Left renal pelvis (tissue), 4 donors: Measurements from ENCODE around the gene ABCG8. TPM values are rescaled to one million over a fixed set of nuclear protein-coding genes. Genes with fewer than 3 reads are reported as not detected.

ENCODE experiments used
- DNase-seq, 4 donors: peaks; one replicate each; pipeline ENCODE4 v3.0.0-alpha.2; 2013; ENCODE audit warnings: low read depth in 4 of 4, low spot score in 3 of 4
- polyA plus RNA-seq, 4 donors: library from polyadenylated mRNA; unstranded; fragments of 120-200 nt; gene quantifications; one replicate each; pipeline ENCODE4 v1.2.1, GENCODE V29; 2013; ENCODE audit not compliant: insufficient read length in 4 of 4

Gene ABCG8
- 1 to 10 TPM in 1 of 4 donors, under 1 TPM in 3; 0.25 to 1.2 (median 0.81) TPM for polyA plus RNA-seq

DNA sequence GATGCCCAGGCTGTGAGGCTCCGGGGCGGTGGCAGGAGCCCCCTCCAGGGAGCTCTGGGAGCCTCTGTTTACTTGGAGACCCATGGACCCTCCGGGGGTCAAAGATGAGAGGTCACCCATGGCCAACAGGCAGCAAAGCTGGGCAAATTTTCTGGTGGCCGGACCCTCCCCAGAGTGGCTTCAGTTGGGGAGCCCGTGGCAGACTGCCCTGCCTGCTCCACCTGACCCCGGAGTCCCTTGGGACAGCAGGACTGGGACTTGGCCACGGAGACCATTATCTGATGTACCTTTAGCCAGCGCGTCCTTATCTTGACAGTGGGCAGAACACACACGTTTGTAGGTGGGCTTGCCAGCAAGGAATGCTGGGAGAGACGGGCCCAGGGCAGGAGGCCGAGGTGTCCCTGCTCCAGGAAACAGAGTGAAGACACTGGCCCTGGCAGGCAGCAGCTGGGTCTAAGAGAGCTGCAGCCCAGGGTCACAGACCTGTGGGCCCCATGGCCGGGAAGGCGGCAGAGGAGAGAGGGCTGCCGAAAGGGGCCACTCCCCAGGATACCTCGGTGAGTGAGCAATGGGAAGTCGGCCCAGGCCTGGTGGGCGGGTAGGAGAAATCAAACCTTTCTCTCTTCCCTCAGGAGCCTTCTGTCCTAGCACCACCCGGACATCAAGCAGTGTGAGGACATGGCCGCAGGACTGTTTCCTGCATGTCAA, at the start of gene ABCG8, which contains the start of gene ABCG5:
Gene ABCG8, plus strand, starts transcription at position 412 of the 708 bp plus-strand sequence. Its CDS starts 83 bp downstream, at position 495.
Gene ABCG5, minus strand, starts transcription at position 280 of the 708 bp plus-strand sequence. Its CDS starts 160 bp downstream, at position 120.
- no peak for DNase-seq

DNA sequence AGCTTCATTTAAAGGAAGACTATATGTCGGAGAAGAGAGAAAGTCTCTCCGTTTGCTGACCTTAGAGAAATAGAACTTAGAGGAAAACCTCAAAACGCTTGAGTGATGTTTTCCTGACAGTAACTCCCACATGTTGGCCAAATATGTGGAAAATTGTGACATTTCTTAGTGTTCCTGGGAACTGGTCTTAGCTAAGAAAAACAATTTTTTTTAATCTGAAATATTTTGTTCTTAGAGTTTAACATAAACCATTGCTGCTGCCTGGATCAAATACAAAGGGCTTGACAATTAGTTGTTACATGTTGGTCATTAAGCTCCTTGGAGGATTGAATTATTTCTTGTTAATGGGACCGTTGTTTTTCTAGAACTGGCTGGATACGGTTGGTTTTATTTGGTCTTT, 48.6 kb upstream of the ABCG8 start:
- no peak for DNase-seq

DNA sequence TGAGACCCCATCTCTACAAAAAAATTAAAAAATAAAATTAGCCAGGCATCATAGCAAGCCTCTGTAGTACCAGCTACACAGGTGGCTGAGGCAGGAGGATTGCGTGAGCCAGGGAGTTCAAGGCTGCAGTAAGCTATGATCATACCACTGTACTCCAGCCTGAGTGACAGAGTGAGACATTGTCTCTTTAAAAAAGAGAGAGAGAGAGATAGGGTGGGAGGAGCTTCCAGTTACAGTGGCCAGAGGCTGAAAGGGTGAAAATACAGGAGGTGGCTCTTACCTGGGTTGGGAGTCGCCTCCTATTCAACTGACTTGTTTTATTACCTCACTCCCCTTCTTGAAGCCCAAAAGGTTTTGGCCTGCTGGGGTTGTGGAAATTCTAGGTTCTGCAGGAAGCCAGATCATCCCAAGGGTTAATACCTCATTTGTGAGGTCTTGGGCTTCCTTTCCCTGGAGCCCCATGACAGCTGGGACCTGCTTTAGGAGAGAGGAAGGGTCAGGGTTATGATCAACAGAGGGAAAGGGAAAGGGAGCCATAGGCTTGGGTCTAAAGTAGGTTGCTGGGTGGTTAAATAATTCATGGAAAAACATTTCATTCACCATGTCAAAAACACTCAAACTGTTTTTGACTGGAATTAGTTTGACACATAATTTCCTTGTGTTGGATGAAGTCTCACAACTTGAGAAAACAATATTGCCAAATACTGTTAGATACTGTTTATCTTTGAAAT, 47.6 kb upstream of the ABCG8 start:
- no peak for DNase-seq

DNA sequence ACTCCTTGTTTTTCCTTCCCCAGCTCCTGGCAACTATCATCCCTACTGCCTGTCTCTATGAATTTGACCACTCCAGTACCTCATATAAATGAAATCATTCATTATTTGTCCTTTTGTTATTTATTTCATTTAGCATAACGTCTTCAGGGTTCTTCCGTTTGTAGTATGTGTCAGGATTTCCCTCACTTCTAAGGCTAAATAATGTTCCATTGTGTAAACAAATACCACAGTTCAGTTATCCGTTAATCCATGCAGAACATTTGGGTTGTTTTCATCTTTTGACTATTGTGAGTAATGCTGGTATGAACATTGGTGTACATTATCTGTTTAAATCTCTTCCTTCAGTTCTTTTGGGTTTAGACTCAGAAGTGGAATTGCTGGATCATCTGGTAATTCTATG, 46.1 kb upstream of the ABCG8 start:
- DNase-seq = peak in 2 of 4 donors; percentile 21 to 29

DNA sequence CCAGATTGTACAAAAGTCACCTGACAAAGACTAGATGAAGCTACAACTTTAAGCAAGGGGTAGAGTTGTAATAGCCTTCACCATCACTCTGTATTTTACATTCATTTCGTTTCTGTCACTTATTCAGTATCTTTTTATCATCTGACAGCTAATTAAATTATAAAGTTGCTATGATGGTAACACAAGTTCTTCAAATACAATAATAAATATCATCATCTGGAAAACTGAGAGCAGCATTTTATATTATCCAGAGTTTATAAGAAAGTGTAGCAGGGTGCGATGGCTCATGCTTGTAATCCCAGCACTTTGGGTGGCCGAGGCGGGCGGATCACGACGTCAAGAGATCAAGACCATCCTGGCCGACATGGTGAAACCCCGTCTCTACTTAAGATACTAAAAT, 43.8 kb upstream of the ABCG8 start:
- DNase-seq = no peak

DNA sequence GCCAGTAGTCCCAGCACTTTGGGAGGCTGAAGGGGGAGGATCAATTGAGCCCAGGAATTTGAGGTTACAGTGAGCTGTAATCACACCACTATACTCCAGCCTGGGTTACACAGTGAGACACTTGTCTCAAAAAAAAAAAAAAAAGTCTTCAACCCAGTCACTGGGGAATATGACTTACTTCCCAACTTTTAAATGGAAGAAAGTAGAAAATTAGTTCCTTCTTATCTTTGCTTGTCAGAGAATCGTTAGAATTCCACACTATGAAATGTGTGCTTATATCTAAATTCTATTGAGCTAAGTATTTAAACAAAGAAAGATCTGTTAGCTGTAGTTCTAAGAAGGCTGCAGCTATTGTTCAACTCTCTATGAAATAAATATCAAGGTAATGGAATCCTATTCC, 42.6 kb upstream of the ABCG8 start:
- no peak for DNase-seq

DNA sequence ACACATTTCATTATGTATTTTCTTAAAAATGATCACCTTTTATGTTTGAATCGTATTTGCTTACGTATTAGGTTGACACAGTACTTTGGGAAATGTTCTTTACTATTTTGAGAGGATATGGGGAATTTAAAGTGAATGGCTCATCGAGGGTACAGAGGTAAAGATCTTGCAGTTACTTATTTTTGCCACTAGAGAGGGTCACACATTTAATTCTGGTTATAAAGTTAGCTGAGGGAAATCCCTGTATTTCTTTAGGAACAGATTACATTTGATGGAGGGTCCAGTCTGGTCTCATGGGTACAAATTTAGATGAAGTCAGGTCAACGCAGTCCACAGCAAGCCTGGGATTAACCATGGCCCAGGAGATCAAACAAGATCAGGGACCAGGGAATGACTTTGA, 40.5 kb upstream of the ABCG8 start:
- no peak for DNase-seq

DNA sequence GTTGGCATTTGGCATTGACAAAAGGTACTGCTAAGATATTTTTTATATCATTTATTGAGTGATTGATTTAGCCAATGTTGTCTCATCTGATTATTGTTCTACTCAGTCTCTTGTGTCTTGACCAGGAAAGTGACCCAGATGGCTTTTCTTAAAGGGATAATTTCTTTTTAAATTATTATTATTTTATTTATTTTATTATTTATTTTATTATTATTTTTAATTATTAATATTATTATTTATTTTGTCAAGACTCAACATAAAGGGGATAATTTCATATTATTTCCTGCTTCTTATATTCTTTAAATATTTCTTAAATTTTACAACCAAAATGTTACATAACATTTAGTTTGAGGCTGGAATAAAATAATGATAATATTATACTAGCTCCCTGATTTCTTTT, 37.9 kb upstream of the ABCG8 start:
- no peak for DNase-seq

DNA sequence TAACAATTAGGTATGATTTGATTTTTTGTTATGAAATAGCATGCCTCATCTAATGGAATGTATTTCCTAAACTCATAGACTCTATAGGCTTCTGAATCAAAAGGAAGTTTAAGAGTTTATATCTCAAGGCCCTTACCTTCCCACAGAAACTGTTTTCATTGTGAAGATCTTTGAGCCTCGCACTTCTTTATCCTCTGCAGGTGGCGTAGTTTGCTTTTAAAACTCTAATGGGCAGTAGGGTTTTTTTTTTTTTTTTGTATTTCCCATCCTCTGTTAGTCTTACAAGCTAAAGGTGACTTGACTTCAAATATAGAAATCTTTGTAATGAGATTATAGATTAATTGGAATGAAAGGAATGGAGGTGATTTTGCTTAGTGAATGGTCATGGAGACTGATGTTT, 36.6 kb upstream of the ABCG8 start:
- DNase-seq = no peak

DNA sequence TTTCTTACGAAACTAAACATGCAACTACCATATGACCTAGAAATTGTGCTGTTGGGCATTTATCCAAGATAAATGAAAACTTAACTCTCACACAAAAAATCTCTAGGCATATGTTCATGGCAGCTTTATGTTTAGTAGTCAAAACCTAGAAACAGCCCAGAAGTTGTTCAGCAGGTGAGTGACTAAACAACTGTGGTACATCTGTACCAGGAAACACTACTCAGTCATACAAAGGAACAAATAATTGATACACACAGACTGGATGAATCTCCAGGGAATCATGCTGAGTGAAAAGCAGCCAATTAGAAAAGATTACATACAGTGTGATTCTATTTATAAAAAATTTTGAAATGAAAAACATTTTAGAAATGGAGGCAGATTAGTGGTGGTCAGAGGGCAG, 35.7 kb upstream of the ABCG8 start:
- no peak for DNase-seq

DNA sequence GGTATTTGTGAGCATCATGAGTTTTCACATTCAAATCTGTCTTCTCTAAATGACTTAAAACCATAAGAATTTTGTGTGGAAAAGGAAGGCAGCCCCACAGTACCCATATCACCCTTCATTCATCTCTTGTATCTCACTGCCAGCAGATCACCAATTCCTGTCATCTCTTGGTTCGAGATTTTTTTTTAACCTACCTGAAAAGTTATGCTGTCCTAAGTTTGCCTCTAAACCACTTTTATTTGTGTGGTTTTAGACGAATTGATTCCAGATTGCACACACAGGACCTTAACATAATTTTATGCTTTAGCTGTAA, 32.1 kb upstream of the ABCG8 start:
- no peak for DNase-seq

DNA sequence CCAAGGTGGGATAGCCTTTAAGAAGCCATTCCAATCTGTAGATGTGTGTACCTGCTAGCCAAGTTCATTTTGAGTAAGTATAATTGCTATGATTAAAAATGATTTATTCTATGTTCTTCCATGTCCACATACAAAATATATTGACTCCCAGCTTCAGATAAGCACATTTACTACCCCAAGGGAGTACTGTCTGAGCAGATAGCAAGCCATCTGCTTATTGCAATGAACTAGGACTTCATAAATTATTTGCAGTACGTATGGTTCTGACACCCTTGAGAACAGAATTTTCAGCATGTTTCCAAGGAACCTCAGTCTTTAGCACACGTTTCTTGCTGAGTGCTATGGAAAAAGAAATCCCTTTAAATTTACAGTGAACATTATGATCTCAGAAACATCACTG, 28.3 kb upstream of the ABCG8 start:
- DNase-seq = no peak

DNA sequence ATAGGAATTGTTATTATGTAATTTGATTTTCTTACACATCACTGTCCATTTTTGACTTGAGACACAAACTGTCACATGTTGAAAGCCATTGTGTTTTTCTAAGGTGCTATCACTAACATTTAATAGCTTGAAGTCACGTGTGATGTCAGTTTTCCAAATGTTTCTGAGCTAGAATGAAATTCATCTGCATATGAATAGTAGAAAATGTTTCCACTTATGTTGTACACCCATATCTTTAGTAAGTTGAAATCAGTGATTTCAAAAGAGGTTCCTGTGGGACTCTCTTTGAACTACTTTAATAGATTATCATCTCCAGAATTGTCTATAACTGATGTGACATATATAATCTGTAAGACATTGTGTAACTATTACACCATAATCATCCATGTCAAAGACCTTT, 27.9 kb upstream of the ABCG8 start:
- no peak for DNase-seq

DNA sequence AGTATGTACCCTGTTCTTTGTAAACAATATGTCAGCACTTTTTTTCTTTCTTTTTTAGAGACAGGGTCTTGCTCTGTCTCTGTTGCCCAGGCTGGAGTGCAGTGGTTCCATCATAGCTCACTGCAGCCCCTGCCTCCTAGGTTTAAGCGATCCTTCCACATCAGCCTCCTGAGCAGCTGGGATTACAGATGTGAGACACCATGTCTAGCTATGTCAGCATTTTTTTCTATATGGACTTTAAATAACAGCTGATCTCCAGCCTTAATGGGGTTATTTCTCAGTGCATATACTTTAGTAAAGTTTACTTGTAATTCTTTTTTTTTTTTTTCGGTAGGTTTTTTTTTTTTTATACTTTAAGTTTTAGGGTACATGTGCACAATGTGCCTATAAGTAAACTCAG, 26.8 kb upstream of the ABCG8 start:
- no peak for DNase-seq

DNA sequence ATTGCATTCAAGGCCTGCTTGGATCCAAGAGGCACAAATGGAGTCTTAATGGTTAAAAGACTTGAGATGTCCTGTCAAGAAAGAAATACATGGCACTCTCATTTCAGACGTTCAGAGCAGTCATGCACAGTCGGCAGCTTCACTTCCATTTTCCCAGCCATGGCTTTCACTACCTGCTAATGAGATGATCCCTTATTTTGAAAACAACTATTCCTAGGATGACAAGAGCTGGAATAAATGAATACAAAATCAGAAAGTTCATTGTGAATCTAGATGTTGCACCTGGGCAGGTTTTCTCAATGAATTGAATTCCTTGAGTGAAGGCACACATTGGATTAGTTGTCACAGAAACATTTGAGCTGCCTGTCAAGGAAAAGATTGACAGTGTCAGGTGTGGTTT, 25.8 kb upstream of the ABCG8 start:
- no peak for DNase-seq

DNA sequence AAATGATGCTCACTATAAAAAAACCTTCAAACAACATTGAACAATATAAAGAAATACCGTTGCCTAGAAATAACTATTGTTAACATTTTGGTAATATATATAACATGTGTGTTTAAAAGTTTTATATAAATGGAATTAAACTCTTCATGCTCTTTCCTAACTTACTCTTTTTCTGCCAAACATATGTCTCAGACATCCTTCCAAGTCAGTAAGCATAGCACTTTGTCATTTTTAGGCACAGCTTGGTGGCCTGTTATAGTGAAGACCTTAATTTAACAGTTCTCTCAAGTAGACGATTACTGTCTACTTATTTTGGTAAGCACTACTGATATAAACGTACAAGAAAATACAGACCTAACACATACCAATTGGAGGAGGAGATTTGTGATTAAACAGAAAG, 24.1 kb upstream of the ABCG8 start:
- no peak for DNase-seq

DNA sequence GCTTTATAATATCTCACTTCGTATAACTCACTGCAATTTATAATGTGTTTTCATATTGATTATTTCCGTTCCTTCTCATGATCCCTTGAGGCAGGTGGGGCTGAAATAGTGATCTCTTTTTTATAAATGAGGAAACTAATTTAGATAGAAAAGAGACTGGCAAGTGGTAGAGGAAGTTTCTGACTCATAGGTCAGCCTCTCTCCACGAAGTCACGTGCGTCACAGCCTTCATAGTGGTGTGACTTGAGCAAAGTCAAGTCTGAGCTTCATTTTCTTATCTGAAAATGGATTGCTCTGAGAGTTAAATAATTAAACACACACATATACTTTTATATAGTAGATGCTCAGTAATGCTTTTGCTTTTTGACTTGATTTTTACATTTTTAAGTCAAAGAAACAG, 20.0 kb upstream of the ABCG8 start:
- DNase-seq = no peak

DNA sequence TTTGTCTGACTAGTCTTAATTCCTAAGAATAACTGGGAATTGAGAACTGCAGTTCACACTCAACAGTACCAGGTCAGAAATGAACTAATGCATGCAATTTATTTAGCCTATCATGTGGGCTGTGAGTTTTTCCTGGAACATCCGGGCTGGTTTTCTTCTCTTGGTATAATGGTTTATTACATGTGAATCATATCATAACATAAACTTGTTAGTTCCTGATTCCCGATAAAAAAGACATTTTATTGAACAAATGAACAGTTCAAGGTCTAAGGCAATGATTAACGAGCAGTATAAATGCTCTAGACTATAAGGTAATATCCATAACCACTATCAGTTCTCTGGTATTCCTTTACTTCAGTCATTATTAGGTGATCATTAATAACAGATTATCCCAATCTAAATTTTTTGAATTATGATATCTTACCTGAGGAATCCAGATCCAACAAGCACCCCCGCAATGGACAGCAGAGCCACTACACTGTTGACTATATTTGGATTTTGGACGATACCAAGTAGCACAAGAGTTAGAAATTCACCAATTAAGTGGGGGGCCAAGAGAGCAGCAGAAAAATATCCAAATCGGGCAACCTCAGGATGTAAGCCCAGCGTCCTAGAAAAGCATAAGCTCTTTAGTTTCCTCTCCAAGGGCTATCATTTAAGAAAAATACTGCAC, 19.1 kb upstream of the ABCG8 start:
- DNase-seq = no peak

DNA sequence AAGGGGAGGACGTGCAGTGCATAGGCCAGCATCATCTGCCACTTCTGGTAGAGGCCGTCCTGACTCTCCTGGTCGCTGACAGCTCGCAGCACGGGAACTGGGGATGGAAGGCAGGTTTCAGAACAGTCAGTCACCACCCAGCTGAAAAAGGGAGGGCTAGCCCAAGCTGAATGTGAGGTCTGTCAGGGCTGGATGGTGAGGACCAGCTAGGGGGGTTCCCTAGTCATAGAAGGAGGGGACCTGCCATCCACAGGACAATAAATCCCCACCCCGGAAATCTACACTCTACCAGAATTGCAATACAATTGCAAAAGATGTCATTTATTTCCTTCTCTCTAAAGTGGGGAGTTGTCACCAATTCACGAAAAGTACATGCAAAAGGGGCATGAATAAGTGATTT, 15.9 kb upstream of the ABCG8 start:
- DNase-seq = no peak

DNA sequence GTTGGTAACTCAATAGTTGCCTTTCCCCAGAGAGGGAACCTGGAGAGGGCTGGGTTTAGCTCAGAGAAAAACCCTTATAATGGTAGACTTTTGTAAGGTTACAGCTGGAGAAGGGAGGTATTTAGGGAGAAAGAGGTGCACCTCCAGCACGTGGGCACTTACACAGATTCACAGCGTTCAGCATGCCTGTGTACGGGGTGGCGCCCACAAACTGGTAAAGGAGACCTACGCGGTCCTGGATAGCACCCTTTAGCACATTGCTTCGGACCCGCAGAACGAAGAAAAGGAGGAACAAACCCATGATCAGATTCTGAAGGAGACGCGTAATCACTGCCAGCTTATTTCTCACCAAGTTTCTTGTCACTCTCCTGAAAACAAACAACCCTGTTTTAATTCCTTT, 15.0 kb upstream of the ABCG8 start:
- no peak for DNase-seq

DNA sequence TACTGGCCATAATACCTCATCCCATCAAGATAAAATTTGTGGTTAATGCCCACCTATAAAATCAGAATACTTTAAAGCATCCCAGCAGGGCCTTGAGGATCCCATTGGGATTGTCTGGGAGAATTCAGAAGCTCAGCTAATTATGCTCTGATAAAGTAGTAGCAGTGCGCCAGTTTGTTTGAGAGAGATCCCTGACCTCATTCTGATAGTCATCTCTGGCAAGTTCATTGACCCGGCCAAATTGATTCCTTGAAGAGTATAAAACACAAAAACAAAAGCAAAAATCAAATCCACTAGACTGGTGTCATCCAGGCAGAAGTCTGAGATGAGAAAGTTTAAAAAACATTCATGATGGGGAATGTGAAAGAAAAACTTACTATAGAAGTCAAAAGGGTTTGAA, 14.3 kb upstream of the ABCG8 start:
- no peak for DNase-seq

DNA sequence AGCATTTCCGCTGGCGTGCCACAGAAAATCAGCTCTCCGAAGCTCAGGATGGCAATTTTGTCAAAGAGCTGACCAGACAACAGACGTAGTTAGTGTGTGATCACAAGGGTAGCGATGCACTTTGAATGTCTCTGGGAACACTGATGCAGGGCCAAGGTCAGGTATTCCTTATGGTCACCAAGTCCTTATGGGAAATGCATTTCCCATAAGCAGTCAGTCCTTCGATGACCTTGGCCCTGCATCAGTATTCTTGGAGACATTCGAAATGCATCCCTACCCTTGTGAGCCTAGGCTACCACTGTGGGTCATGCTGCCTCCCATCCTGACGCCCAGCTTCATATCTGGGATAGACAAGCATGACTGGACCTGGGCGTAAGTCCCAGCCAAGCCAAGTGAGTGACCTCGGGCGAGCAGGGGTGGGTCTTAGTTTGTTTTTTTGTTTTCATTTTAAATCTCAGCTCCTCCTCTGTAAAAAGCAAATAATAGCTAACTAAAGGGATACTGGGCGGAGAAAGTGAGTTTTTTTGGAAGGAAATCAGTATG, 13.7 kb upstream of the ABCG8 start:
- DNase-seq = no peak
